Measurements from ENCODE around the gene OR2T4. TPM values are rescaled to one million over a fixed set of nuclear protein-coding genes. Genes with fewer than 3 reads are reported as not detected.

The OR2T4 gene, protein sequence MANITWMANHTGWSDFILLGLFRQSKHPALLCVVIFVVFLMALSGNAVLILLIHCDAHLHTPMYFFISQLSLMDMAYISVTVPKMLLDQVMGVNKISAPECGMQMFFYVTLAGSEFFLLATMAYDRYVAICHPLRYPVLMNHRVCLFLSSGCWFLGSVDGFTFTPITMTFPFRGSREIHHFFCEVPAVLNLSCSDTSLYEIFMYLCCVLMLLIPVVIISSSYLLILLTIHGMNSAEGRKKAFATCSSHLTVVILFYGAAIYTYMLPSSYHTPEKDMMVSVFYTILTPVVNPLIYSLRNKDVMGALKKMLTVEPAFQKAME
- total RNA-seq, result not detected
- long read RNA-seq, donor 1, result 0 reads
- long read RNA-seq, donor 2, result 0 reads

DNA sequence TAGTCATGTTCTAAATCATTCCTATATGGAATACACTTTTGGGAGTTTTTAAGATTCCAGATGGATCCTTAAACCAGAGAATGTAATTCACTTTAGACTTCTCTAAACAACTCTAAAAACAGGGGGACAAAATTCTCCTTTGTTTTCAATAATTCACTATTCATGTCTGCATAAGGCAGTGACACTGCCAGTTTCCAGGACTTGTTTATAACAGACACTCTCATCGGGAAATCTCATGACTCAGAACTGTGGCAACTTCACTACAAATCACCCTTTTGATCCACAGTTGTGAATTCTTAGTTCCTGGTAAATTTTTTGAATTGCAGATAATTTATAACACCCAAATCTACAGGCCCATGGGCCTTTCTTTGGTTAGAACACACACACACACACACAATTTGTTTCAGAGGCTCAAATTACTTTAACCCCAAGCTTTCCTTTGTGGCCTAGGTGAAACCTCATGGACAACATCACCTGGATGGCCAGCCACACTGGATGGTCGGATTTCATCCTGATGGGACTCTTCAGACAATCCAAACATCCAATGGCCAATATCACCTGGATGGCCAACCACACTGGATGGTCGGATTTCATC lies at the start of gene OR2T4:
Gene OR2T4 (plus strand): TSS at position 545 of the 595 bp plus-strand sequence. CDS start 0 bp downstream, at position 545.
- DNase-seq (ENCODE audit: low spot score), result no peak
- intact Hi-C loops (cut with DNase I), result no loop called here

DNA sequence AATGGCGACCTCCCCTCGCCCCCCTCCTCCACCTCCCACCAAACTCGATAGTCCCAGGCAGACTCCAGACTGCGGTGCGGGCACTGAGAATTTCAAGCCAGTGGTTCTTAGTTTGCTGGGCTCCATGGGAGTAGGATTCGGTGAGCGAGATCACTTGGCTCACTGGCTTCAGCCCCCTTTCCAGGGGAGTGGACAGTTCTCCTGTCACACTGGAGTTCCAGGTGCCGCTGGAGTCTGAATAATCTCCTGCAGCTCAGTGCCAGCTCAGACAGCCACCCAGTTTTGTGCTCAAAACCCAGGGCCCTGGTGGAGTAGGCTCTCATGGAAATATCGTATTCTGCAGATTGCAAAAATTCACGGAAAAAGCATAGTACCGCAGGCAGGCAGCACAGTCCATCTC lies 44.7 kb upstream of the OR2T4 start:
- intact Hi-C loops (cut with DNase I), result no loop called here

DNA sequence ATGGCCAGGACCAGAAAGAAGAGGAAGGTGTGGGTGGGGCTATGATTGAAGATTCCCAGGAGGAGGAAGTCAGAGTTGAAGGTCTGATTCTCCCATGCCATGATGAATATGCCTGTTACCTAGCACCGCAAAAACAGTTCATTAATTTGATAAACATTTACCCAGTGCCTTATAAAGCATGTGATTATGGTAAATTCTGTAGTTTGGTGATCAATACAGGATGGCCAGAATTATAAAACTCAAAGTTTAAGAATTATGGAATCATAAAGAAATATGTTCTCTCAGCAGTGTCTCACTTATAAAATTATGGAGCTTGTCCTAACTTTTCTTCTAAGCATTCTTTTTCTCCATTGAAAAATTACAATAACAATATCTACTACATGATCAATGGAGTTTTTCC lies 37.0 kb upstream of the OR2T4 start, which contains the start of gene OR2M7:
Gene OR2M7 (minus strand): TSS at position 101 of the 400 bp plus-strand sequence. CDS start 0 bp downstream, at position 101.
- DNase-seq (ENCODE audit: low spot score), result no peak
- intact Hi-C loops (cut with DNase I), result no loop called here

More for the DNA sequence above, 44.7 kb upstream of the OR2T4 start:
- DNase-seq (ENCODE audit: low spot score), result no peak

DNA sequence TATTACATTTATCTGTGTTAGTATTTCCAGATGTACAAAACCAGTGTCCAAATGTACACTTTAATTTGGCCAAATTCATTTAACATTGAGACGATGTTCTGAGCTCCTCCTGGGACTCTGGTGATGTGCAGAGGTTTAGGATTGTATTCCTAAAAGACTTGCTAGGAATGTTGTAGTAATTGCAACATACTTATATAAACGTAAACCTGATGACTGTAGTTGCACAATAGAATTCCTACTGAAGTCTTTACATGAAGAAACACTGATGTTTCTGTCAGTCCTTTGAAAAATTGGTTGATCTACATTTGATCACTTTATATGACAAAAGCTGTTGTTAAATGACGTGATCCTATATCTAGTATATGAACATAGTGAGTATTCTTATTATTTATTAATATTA lies 18.0 kb upstream of the OR2T4 start:
- no peak for DNase-seq (ENCODE audit: low spot score)
- intact Hi-C loops (cut with DNase I), result no loop called here

DNA sequence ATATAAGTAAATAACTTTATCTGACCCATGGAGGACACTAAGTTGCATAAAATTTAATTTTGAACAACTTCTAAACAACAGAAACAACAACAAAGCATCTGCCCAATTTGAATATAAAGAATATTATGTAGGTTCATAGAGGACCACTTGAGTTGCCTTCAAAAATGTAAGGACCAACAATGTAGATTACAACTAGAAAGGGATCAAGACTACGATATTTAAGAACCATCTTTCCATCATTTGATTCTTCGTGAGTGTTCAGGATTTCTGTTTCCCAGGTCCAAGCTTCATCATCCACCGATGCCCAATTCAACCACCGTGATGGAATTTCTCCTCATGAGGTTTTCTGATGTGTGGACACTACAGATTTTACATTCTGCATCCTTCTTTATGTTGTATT lies 13.0 kb upstream of the OR2T4 start, which contains the start of gene OR14C36:
Gene OR14C36 (plus strand): TSS at position 301 of the 400 bp plus-strand sequence. CDS start 0 bp downstream, at position 301.
- intact Hi-C loops (cut with DNase I), result no loop called here
- no peak for DNase-seq (ENCODE audit: low spot score)

DNA sequence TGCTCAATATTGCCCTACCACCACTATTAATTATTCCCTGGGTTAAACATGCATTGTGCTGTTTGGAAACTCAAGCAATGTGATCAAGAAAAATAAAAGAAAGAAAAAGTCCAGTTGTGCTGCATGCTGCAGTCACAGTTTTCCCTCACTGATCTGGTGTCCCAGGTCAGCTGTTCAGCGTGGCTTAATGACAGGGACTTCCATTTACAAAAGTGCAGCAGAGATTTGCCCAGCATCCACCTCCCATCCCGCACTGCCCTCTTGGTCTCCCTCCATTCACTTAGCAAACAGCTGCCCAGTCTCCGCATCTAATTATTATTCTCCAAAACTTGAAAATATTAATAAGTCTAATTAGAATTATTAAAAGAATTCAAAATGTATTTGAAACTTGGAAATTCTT lies 2.0 kb upstream of the OR2T4 start:
- no peak for DNase-seq (ENCODE audit: low spot score)
- intact Hi-C loops (cut with DNase I), result no loop called here

DNA sequence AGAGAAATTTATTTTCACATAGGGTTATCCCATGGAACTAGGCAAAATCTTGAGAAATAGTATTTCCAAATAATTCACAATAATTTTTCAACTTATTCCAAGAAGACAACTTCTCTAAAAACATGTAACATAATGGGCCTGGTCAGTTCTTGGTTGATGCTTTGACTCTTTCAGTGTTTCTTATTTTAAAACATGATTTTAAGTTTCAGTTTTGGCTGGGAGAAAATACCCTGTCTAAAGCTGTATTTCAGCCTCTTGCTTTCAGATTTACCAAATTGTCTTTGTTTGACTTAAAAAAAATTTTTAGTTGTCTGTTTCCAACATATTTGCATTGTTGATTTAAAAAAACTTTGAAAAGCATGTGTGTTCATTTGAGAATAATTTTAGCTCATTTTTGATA lies 5.1 kb downstream of the OR2T4 start:
- intact Hi-C loops (cut with DNase I), result no loop called here
- DNase-seq (ENCODE audit: low spot score), result no peak

DNA sequence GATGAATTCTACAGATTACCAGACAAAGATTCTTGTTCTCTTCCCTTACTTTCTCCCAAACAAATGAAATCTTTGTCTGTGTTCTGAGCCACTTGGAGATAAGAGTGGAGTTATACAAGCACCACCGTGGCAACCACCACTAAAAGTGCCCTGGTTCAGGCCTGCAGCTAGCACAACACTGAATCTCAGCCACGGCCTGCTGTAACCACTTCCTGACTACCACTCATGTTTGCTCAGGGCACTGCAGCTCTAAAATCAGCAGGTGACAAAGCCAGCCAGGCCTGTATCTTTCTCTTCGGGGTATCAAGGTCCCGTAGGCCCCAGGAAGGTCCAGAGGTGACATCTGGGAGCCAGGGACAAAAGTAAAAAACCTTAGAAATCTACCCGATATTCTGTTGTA lies 10.9 kb downstream of the OR2T4 start:
- intact Hi-C loops (cut with DNase I), result no loop called here
- DNase-seq (ENCODE audit: low spot score), result no peak

DNA sequence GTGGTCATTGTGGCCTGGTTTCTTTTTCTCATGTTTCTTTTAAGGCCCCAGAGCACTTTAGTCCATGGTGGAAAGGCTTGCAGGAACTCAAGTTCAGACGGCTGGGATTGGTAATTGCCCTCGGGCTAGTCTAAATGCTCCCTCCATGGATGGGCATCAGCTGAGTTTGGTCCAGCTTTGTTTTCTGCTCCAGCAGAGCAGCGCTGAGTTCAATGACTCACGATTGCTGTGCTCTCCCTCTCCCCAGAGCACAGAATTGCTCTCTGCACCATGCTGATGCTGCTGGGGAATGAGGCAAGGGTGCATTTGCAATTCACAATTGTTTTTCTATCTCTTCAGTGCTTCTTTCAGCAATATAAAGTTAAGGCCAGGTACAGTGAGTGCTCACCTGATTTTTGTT lies 12.3 kb downstream of the OR2T4 start:
- no peak for DNase-seq (ENCODE audit: low spot score)
- intact Hi-C loops (cut with DNase I), result no loop called here

DNA sequence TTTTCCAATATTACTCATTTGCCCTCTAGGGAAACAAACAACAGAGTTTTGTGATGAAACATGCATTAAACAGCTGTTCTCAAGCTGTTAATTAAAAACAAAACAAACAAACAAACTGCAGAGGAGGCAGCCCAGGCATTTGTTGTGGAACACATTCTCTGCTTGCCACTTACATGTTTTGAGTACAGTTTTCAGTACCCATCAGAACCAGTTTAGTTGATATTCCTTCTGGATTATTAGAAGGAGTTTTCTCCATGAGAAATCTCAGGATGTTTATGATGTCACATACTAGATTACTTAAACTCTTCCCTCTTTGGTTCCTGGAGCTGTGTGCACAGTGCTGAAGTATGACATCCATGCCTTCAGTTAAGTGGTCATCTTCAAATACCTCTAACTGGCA lies 14.0 kb downstream of the OR2T4 start, which contains the start of gene OR2T6:
Gene OR2T6 (plus strand): TSS at position 301 of the 400 bp plus-strand sequence. CDS start 11,863 bp downstream, outside the sequence.
- intact Hi-C loops (cut with DNase I), result no loop called here

DNA sequence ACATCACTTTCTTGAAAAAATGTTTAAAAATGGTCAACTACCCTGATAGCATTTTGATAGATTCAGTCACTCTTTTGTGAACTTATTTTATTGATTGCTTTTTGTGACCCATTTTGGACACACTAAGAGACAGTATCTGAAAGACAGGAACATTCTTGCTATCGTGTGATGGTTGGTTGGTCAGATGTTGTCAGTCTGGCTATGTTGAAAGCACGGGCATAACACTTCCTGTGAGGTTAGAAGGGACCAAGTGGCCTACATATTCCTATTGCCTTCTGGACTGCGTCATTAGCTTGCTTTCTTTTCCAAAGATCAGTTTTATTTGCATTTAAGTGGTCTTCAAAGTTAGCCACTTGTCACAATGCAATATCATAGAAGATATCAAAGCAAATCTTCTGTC lies 15.5 kb downstream of the OR2T4 start:
- DNase-seq (ENCODE audit: low spot score), result no peak
- intact Hi-C loops (cut with DNase I), result no loop called here

More for the DNA sequence above, 14.0 kb downstream of the OR2T4 start, which contains the start of gene OR2T6:
- no peak for DNase-seq (ENCODE audit: low spot score)

DNA sequence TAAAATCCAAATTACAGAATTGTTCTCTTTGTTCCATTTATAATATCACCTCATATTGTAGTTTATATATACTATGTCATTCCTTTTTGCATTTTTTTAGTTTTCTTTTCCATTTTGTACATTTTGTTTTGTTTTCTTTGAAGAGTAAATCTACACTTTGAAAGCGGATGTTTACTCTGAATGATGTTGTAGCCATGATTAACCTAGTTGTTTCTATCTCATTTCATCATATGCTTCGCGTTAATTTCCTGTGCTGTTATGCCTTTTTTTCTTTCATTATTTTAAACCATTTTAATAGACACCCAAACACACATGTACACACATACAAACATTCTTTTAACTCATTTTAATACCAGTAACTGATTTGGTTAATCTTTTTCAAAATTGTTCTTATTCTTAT lies 19.4 kb downstream of the OR2T4 start:
- intact Hi-C loops (cut with DNase I), result no loop called here
- no peak for DNase-seq (ENCODE audit: low spot score)

DNA sequence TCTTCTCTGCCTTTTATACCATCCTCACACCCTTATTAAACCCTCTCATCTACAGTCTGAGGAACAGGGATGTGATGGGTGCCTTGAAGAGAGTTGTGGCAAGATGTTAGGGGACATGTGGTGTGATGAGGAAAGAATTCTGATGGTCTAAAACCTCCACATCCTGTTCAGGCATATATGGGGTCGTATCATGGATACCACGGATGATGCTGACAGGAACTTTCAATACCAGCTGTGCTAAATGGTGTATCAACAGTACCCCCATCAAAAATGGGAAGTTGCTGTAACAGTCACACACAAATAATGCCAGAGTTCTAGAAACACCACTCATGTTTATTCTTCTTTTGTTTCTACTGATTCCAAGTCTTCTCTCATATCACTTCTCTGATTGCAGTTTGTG lies 27.0 kb downstream of the OR2T4 start:
- DNase-seq (ENCODE audit: low spot score), result no peak
- intact Hi-C loops (cut with DNase I), result no loop called here

DNA sequence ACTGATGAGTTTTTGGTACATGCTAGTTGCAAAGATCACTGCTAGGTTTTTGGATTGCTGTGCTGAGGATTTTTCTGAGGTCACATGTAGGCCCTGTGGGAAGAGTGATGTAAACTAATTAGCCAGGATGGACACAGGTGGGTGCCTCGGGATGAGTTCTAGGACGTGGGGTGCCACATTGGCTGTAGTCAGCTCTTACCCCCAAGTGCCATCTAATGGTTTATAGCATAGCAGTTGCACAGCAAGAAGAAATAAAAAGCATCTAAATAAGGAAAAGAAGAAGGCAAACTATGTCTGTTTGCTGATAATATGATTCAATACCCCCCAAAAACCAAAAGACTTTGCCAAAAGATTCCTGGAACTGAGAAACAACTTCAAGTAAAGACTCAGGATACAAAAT lies 31.6 kb downstream of the OR2T4 start:
- intact Hi-C loops (cut with DNase I), result no loop called here
- DNase-seq (ENCODE audit: low spot score), result no peak

DNA sequence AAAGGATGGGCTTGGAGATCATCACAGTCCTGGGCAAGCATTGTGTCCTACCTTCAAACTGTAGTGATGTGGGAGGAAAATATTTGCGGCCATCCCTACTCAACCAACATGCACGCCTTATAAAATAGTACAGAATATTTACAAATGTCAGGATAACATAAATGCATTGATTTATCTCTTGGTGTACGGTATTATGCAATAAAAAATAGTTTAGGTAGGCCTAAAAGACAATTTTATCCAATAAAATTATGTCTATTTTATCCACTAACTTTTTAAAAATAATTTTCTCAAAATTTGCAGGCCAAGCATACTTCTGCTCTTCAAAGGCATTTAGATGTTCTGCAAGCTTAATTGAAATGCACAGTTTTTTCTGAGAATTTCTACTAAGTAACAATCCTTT lies 41.3 kb downstream of the OR2T4 start, which contains the start of gene OR2T1:
Gene OR2T1 (plus strand): TSS at position 301 of the 400 bp plus-strand sequence. CDS start 3,100 bp downstream, outside the sequence.
- no peak for DNase-seq (ENCODE audit: low spot score)
- intact Hi-C loops (cut with DNase I), result no loop called here

DNA sequence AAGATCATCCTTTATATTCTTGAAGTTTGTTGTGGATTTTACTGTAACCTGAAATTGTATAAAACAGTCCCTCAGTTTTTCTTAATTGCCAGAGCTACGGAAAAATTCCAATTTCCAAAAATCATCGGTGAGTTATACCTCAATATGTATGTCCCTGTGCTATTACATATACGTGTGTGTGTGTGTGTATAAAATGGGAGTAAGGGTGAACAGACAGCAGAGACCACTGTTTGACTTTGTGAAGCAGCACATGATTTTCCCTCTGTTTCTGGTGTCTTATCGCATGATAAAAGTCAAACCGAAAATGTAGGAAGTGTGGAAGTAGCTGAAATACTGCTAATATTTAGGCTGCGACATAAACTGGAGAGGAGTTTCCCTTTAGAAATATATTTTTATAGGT lies 42.6 kb downstream of the OR2T4 start:
- DNase-seq (ENCODE audit: low spot score), result no peak

DNA sequence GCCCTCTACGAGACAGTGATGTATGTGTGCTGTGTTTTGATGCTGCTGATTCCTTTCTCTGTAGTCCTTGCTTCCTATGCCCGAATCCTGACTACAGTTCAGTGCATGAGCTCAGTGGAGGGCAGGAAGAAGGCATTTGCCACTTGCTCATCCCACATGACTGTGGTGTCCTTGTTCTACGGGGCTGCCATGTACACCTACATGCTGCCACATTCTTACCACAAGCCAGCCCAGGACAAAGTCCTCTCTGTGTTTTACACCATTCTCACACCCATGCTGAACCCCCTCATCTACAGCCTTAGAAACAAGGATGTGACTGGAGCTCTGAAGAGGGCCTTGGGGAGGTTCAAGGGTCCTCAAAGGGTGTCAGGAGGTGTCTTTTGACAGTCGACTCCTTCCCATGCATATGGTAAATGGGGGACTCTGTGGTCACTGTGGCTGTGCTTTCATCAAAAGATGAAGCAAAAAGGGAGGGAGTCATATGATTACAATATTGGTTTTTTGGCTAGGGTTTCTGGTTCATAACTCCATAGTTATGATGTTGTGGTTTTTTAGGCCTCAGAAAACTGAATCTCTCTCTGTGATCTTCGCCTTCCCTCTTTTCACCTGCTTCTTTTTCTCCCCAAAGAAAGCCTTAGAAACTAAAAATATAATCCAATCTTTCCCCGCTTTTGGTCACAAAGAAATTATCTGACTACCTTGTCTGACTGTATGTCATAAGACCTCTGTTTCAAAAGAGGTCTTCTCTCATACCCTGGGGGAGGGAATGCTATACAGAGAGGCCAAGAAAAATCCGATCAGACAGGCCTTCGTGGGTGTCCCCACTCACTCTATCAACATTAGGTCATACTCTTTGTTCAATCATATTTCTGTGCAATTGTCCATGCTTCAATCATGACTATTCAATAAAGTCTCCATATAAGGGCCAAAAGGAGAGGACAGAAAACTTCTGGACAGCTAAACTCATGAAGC lies 45.5 kb downstream of the OR2T4 start:
- no peak for DNase-seq (ENCODE audit: low spot score)
- intact Hi-C loops (cut with DNase I), result loop anchor here in 1 of 2 donors (5.0 kb wide), 1 partner anchor 370 kb away; no protein-coding TSS in a partner anchor

More for the DNA sequence above, 42.6 kb downstream of the OR2T4 start:
- intact Hi-C loops (cut with DNase I), result no loop called here

Measured in posterior vena cava (tissue), 2 donors.